Measurements from ENCODE around the gene LYRM2. TPM values are rescaled to one million over a fixed set of nuclear protein-coding genes. Genes with fewer than 3 reads are reported as not detected.

LYRM2 gene
- total RNA-seq, 1 experiment from 2014 or later: 4.7 TPM

- no peak for DNase-seq (ENCODE audit: low read depth)
- in situ Hi-C loops (cut with HindIII; ENCODE audit: low pct_unique_long_range_greater_than_20kb, low sequenced_read_pairs): no loop called here
Observed at GRCh38 chr6:89574910-89575561, 63.5 kb downstream of the LYRM2 start.

GRCh38 chr6:89567630-89568390 is 70.7 kb downstream of the LYRM2 start:
- DNase-seq (ENCODE audit: low read depth): no peak
- in situ Hi-C loops (cut with HindIII; ENCODE audit: low pct_unique_long_range_greater_than_20kb, low sequenced_read_pairs): no loop called here

- no peak for DNase-seq (ENCODE audit: low read depth)
- in situ Hi-C loops (cut with HindIII; ENCODE audit: low pct_unique_long_range_greater_than_20kb, low sequenced_read_pairs): no loop called here
Observed at GRCh38 chr6:89566930-89567629, 71.5 kb downstream of the LYRM2 start.

GRCh38 chr6:89566008-89566800 is 72.3 kb downstream of the LYRM2 start:
- in situ Hi-C loops (cut with HindIII; ENCODE audit: low pct_unique_long_range_greater_than_20kb, low sequenced_read_pairs): no loop called here
- DNase-seq (ENCODE audit: low read depth): no peak

- in situ Hi-C loops (cut with HindIII; ENCODE audit: low pct_unique_long_range_greater_than_20kb, low sequenced_read_pairs): no loop called here
- DNase-seq (ENCODE audit: low read depth): no peak
Observed at GRCh38 chr6:89564752-89565427, 73.7 kb downstream of the LYRM2 start.

- in situ Hi-C loops (cut with HindIII; ENCODE audit: low pct_unique_long_range_greater_than_20kb, low sequenced_read_pairs): no loop called here
- DNase-seq (ENCODE audit: low read depth): no peak
Observed at GRCh38 chr6:89563866-89564265, 74.7 kb downstream of the LYRM2 start.

- in situ Hi-C loops (cut with HindIII; ENCODE audit: low pct_unique_long_range_greater_than_20kb, low sequenced_read_pairs): no loop called here
- DNase-seq (ENCODE audit: low read depth): no peak
Observed at GRCh38 chr6:89562093-89562973, 76.2 kb downstream of the LYRM2 start.

GRCh38 chr6:89559487-89559886 is 79.1 kb downstream of the LYRM2 start:
- DNase-seq (ENCODE audit: low read depth): peak; percentile 4
- in situ Hi-C loops (cut with HindIII; ENCODE audit: low pct_unique_long_range_greater_than_20kb, low sequenced_read_pairs): no loop called here

GRCh38 chr6:89555806-89556205 is 82.7 kb downstream of the LYRM2 start:
- no peak for DNase-seq (ENCODE audit: low read depth)
- in situ Hi-C loops (cut with HindIII; ENCODE audit: low pct_unique_long_range_greater_than_20kb, low sequenced_read_pairs): no loop called here

GRCh38 chr6:89555031-89555430 is 83.5 kb downstream of the LYRM2 start:
- in situ Hi-C loops (cut with HindIII; ENCODE audit: low pct_unique_long_range_greater_than_20kb, low sequenced_read_pairs): no loop called here

GRCh38 chr6:89554106-89554505 is 84.4 kb downstream of the LYRM2 start:
- no peak for DNase-seq (ENCODE audit: low read depth)
- in situ Hi-C loops (cut with HindIII; ENCODE audit: low pct_unique_long_range_greater_than_20kb, low sequenced_read_pairs): no loop called here

More at GRCh38 chr6:89555031-89555430, 83.5 kb downstream of the LYRM2 start:
- no peak for DNase-seq (ENCODE audit: low read depth)

GRCh38 chr6:89553431-89553830 is 85.1 kb downstream of the LYRM2 start:
- no peak for DNase-seq (ENCODE audit: low read depth)
- in situ Hi-C loops (cut with HindIII; ENCODE audit: low pct_unique_long_range_greater_than_20kb, low sequenced_read_pairs): no loop called here

GRCh38 chr6:89547281-89547680 is 91.3 kb downstream of the LYRM2 start:
- in situ Hi-C loops (cut with HindIII; ENCODE audit: low pct_unique_long_range_greater_than_20kb, low sequenced_read_pairs): no loop called here
- no peak for DNase-seq (ENCODE audit: low read depth)

GRCh38 chr6:89542866-89543265 is 95.7 kb downstream of the LYRM2 start:
- DNase-seq (ENCODE audit: low read depth): no peak
- in situ Hi-C loops (cut with HindIII; ENCODE audit: low pct_unique_long_range_greater_than_20kb, low sequenced_read_pairs): no loop called here

- no peak for DNase-seq (ENCODE audit: low read depth)
- in situ Hi-C loops (cut with HindIII; ENCODE audit: low pct_unique_long_range_greater_than_20kb, low sequenced_read_pairs): no loop called here
Observed at GRCh38 chr6:89542081-89542857, 96.3 kb downstream of the LYRM2 start.

- no peak for DNase-seq (ENCODE audit: low read depth)
- in situ Hi-C loops (cut with HindIII; ENCODE audit: low pct_unique_long_range_greater_than_20kb, low sequenced_read_pairs): no loop called here
Observed at GRCh38 chr6:89539779-89540178, 98.8 kb downstream of the LYRM2 start.
